Measurements from ENCODE around the gene HIBADH. TPM values are rescaled to one million over a fixed set of nuclear protein-coding genes. Genes with fewer than 3 reads are reported as not detected.

The HIBADH gene
- total RNA-seq, 1 donor from 2014 or later = 15.4 TPM

DNA sequence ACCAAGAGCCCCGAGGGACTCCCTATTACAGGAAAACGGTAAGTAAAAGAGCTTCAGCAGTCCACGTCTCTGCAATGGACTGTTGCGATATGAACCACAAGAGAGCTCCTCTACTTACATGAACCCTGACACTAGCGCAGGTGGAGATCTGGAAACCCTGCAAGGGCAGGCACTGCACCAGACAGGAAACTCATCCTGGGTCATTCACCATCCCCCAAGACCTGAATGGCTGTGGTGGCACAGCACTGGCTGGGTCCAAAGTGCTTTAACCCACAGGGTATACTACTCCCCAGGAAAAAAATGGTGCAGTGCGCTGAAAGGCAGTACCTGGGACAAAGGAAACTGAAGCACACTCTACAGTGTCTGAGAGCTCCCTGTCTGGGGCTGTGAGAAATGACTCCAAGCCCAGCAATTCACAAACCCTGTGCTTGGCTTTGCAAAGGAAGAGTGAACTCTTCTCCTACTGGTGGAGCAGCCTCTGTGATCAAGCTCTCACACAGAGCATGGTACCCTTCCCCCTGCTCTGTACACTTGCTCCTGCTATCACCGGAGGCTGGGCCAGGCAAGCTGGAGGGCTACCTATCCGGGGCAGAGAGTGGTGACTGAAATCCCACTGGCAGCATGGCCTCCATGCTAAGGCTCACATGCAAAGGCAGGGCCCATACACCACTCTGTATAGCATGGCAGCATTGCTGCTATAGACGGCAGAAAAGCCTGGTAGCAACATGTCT is 44.9 kb downstream of the HIBADH start:
- Mint-ChIP-seq H3K9me3 (ENCODE audit: unreplicated experiment) (peaks cover 5% of the 10 kb centered on the region), H3K4me3 (ENCODE audit: unreplicated experiment) (peak overlapping the region; percentile 27), H3K27me3 (ENCODE audit: unreplicated experiment) (no peaks in the 10 kb centered on the region), H3K4me1 (ENCODE audit: unreplicated experiment) (no peaks in the 10 kb centered on the region), H3K36me3 (ENCODE audit: low read depth, unreplicated experiment) (peaks cover 27% of the 10 kb centered on the region), H3K27ac (ENCODE audit: unreplicated experiment) (no peak overlapping the region)
- DNase-seq (ENCODE audit: low spot score) = no peak
- TF ChIP-seq, protein P1, sequence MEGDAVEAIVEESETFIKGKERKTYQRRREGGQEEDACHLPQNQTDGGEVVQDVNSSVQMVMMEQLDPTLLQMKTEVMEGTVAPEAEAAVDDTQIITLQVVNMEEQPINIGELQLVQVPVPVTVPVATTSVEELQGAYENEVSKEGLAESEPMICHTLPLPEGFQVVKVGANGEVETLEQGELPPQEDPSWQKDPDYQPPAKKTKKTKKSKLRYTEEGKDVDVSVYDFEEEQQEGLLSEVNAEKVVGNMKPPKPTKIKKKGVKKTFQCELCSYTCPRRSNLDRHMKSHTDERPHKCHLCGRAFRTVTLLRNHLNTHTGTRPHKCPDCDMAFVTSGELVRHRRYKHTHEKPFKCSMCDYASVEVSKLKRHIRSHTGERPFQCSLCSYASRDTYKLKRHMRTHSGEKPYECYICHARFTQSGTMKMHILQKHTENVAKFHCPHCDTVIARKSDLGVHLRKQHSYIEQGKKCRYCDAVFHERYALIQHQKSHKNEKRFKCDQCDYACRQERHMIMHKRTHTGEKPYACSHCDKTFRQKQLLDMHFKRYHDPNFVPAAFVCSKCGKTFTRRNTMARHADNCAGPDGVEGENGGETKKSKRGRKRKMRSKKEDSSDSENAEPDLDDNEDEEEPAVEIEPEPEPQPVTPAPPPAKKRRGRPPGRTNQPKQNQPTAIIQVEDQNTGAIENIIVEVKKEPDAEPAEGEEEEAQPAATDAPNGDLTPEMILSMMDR (IDR thresholded peaks at IDR 0.05; ENCODE audit: unreplicated experiment) = no peak

DNA sequence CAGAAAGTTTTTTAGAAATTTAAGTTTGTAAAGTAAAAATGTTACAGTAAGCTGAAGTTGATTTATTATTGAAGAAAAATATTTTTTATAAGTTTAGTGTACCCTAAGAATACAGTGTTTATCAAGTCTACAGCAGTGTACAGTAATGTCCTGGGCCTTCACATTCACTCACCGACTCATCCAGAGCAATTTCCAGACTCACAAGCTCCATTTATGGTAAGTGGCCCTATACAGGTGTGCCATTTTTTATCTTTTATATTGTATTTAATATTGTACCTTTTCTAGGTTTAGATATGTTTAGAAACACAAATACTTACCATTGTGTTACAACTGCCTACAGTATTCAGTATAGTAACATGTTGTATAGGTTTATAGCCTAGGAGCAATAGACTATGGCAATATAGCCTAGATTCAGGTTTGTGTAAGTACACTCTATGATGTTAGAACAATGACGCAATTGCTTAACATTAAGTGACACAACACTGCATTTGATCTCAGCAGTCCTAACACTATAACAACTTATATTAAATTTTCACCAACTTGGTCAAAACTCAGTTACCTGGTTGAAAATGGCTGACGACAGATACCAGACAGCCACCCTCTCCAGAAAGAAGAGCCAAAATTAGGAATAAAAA is 45.7 kb downstream of the HIBADH start:
- Mint-ChIP-seq H3K27ac (ENCODE audit: unreplicated experiment) (no peak overlapping the region), H3K36me3 (ENCODE audit: low read depth, unreplicated experiment) (peaks cover 27% of the 10 kb centered on the region), H3K4me1 (ENCODE audit: unreplicated experiment) (no peaks in the 10 kb centered on the region), H3K9me3 (ENCODE audit: unreplicated experiment) (peaks cover 5% of the 10 kb centered on the region), H3K27me3 (ENCODE audit: unreplicated experiment) (no peaks in the 10 kb centered on the region), H3K4me3 (ENCODE audit: unreplicated experiment) (peak overlapping the region; percentile 27)
- TF ChIP-seq, protein P1 (IDR thresholded peaks at IDR 0.05; ENCODE audit: unreplicated experiment) = no peak
- no peak for DNase-seq (ENCODE audit: low spot score)

GRCh38 chr7:27616186-27616491 is 46.5 kb downstream of the HIBADH start:
- Mint-ChIP-seq H3K27ac (ENCODE audit: unreplicated experiment) (no peak overlapping the region), H3K9me3 (ENCODE audit: unreplicated experiment) (peaks cover 5% of the 10 kb centered on the region), H3K36me3 (ENCODE audit: low read depth, unreplicated experiment) (peaks cover 27% of the 10 kb centered on the region), H3K4me3 (ENCODE audit: unreplicated experiment) (no peak overlapping the region), H3K27me3 (ENCODE audit: unreplicated experiment) (peaks cover 1% of the 10 kb centered on the region), H3K4me1 (ENCODE audit: unreplicated experiment) (no peaks in the 10 kb centered on the region)
- DNase-seq (ENCODE audit: low spot score) = no peak
- TF ChIP-seq, protein P1 (IDR thresholded peaks at IDR 0.05; ENCODE audit: unreplicated experiment) = no peak

DNA sequence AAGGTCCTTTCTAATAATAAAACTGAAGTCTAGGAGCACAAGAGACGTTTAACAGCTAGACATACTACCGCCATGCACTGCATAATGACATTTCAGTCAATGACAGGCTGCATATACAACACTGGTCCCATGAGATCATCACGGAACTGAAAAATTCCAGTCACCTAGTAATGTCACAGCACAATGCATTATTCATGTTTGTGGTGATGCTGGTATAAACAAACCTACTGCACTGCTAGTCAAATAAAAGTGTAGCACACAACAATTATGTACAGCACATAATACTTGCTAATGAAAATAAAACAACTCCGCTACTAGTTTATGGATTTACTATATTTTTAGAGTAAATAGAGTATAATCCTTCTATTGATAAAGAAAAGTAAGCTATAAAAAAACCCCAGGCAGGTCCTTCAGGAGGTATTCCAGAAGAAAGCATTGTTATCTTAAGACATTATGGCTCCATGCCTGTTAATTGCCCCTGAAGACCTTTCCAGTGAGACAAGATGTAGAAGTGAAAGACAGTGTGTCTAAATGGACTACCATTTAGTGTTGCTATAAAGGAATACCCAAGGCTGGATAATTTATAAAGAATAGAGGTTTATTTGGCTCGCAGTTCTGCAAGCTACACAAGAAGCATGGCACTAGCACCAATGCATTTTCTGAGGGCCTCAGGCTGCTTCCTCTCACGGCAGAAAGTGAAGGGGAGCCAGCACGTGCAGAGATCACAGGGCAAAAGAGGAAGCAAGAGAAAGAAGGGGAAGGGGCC is 47.1 kb downstream of the HIBADH start:
- H3K4me1 Mint-ChIP-seq (ENCODE audit: unreplicated experiment) = no peaks in the 10 kb centered on the region
- no peak overlapping the region for H3K27ac Mint-ChIP-seq (ENCODE audit: unreplicated experiment)
- H3K36me3 Mint-ChIP-seq (ENCODE audit: low read depth, unreplicated experiment) = peaks cover 23% of the 10 kb centered on the region
- H3K27me3 Mint-ChIP-seq (ENCODE audit: unreplicated experiment) = peaks cover 1% of the 10 kb centered on the region
- no peak for DNase-seq (ENCODE audit: low spot score)
- H3K4me3 Mint-ChIP-seq (ENCODE audit: unreplicated experiment) = no peak overlapping the region
- TF ChIP-seq, protein P1 (IDR thresholded peaks at IDR 0.05; ENCODE audit: unreplicated experiment) = no peak
- H3K9me3 Mint-ChIP-seq (ENCODE audit: unreplicated experiment) = peaks cover 5% of the 10 kb centered on the region

Data from endothelial cell (in vitro differentiated cells).